B cell (primary cell): ENCODE results near the gene KRT80. TPM values are rescaled to one million over a fixed set of nuclear protein-coding genes. Genes with fewer than 3 reads are reported as not detected.

ENCODE experiments used
- ATAC-seq: fragments of 200-7000 bp; cut with Tn5 transposase; one replicate; pipeline ENCODE4 v1.10.0; 2021; ENCODE audit warnings: low read depth, mild to moderate bottlenecking, moderate number of reproducible peaks, moderate library complexity
- CTCF ChIA-PET: fragments of 350-600 bp; sonication (Branson Sonifier 250); formaldehyde crosslinking; loops from one replicate; lab custom pipeline; 2021; ENCODE audit warnings: antibody characterized with exemption, inconsistent platforms; lab: Charles Lee
- POLR2A ChIA-PET: fragments of 350-600 bp; sonication (Branson Sonifier 250); formaldehyde crosslinking; loops from one replicate; lab custom pipeline; 2021; ENCODE audit warnings: antibody characterized with exemption; lab: Charles Lee
- DNase-seq: peaks from one replicate; pipeline ENCODE4 v3.0.0; 2013
- H2AFZ ChIP-seq: 2 replicates; pipeline ENCODE4 v1.6.1; 2012; ENCODE audit warnings: mild to moderate bottlenecking, low read depth, low read length; ENCODE audit not compliant: insufficient read depth, poor library complexity, severe bottlenecking
- H3K27ac ChIP-seq, 2 donors: 1 replicate in 1 of 2; 2 replicates in 1 of 2; pipeline ENCODE4 v1.5.1; 2012 to 2013; ENCODE audit warnings: low read length in 2 of 2, mild to moderate bottlenecking in 2 of 2, moderate library complexity in 1 of 2
- H3K27me3 ChIP-seq, 4 experiments: fragments of 200-600 bp in 1 of 4; sonication (generic) in 1 of 4; replicated peaks in 1 of 4; 1 replicate in 2 of 4; 2 replicates in 2 of 4; pipeline versions ENCODE4 v1.6.1 to v1.7.0; 2013 to 2016; ENCODE audit warnings: low read length in 3 of 4, mild to moderate bottlenecking in 2 of 4, mixed read lengths in 1 of 4, moderate library complexity in 1 of 4; ENCODE audit not compliant: insufficient read depth in 4 of 4, control insufficient read depth in 3 of 4; ENCODE audit errors: control extremely low read depth in 1 of 4
- H3K36me3 ChIP-seq, 2 experiments: replicated peaks in 1 of 2; 1 replicate in 1 of 2; 2 replicates in 1 of 2; pipeline versions ENCODE4 v1.6.1 to v1.7.1; 2013; ENCODE audit warnings: low read length in 1 of 2; ENCODE audit not compliant: insufficient read depth in 2 of 2, control insufficient read depth in 1 of 2; ENCODE audit errors: control extremely low read depth in 1 of 2, extremely low read depth in 1 of 2
- H3K4me1 ChIP-seq, 2 donors: fragments of 200-600 bp in 1 of 2; sonication (generic) in 1 of 2; 1 replicate in 1 of 2; 2 replicates in 1 of 2; pipeline versions ENCODE4 v1.5.1 to v1.6.1; 2013 to 2017; ENCODE audit warnings: low read length in 2 of 2; ENCODE audit not compliant: control insufficient read depth in 2 of 2, insufficient read depth in 2 of 2
- H3K4me2 ChIP-seq: replicated peaks from 2 replicates; pipeline ENCODE3; 2012; ENCODE audit warnings: mild to moderate bottlenecking, low read depth, low read length; ENCODE audit not compliant: poor library complexity, severe bottlenecking
- H3K4me3 ChIP-seq, 5 experiments: fragments of 200-600 bp in 1 of 5; sonication (generic) in 1 of 5; 1 replicate in 3 of 5; 2 replicates in 2 of 5; pipeline versions ENCODE4 v1.5.1 to v1.7.0; 2011 to 2016; ENCODE audit warnings: low read length in 4 of 5, mild to moderate bottlenecking in 4 of 5, low read depth in 2 of 5, control low read depth in 1 of 5, moderate library complexity in 1 of 5; ENCODE audit not compliant: insufficient read depth in 1 of 5; ENCODE audit errors: control extremely low read depth in 1 of 5, extremely low read depth in 1 of 5
- H3K79me2 ChIP-seq: fragments of 200-600 bp; sonication (generic); one replicate; pipeline ENCODE4 v1.6.0; 2016; ENCODE audit warnings: low read length; ENCODE audit not compliant: control insufficient read depth, insufficient read depth
- H3K9ac ChIP-seq: fragments of 200-600 bp; sonication (generic); 2 replicates; pipeline ENCODE4 v1.6.1; 2017; ENCODE audit warnings: mild to moderate bottlenecking, low read length, moderate library complexity
- H3K9me3 ChIP-seq, 3 donors: one replicate each; pipeline versions ENCODE4 v1.6.1 to v1.7.1; 2013; ENCODE audit warnings: low read length in 2 of 3; ENCODE audit not compliant: control insufficient read depth in 2 of 3, insufficient read depth in 1 of 3; ENCODE audit errors: control extremely low read depth in 1 of 3
- H4K20me1 ChIP-seq: 2 replicates; pipeline ENCODE4 v1.6.0; 2012; ENCODE audit warnings: mild to moderate bottlenecking, low read length; ENCODE audit not compliant: insufficient read depth, control insufficient read depth, poor library complexity, severe bottlenecking
- H3K27ac Mint-ChIP-seq: one replicate; pipeline ENCODE4 v1.8.0; 2021; ENCODE audit warnings: mixed read lengths
- H3K27me3 Mint-ChIP-seq: one replicate; pipeline ENCODE4 v1.8.0; 2021; ENCODE audit warnings: mixed read lengths
- H3K4me1 Mint-ChIP-seq: one replicate; pipeline ENCODE4 v1.8.0; 2021; ENCODE audit warnings: mixed read lengths
- H3K4me3 Mint-ChIP-seq: one replicate; pipeline ENCODE4 v1.8.0; 2021; ENCODE audit warnings: mixed read lengths
- H3K9me3 Mint-ChIP-seq: one replicate; pipeline ENCODE4 v1.8.0; 2022; ENCODE audit warnings: mixed read lengths; ENCODE audit not compliant: insufficient read depth
- CTCF ChIP-seq: fragments of 200-600 bp; IDR thresholded peaks from one replicate; pipeline ENCODE4 v1.8.0; 2022; ENCODE audit warnings: antibody characterized with exemption, mild to moderate bottlenecking
- EZH2 ChIP-seq: IDR thresholded peaks from 2 replicates; pipeline ENCODE4 v1.6.1; 2012; ENCODE audit warnings: borderline replicate concordance, low read depth, mild to moderate bottlenecking, moderate library complexity, low read length; ENCODE audit not compliant: insufficient read depth, poor library complexity, severe bottlenecking
- WGBS: methylation state at CpG from one replicate; pipeline ENCODE4 v1.1.5; 2013; ENCODE audit warnings: missing lambda C conversion rate; ENCODE audit not compliant: insufficient coverage; 5-methylcytosine and 5-hydroxymethylcytosine counted together
- intact Hi-C: fragments of 100-400 bp; cut with micrococcal nuclease; formaldehyde crosslinking; loops from one replicate; pipeline ENCODE4 v1.10.0; 2022
- polyA plus RNA-seq: library from polyadenylated mRNA; depleted of rRNA; stranded (reverse); fragments of >200 nt; gene quantifications from 2 replicates; pipeline ENCODE4 v1.2.3, GENCODE V29; 2012
- total RNA-seq, 2 donors: library from RNA; stranded (reverse); fragments of 120-200 nt in 1 of 2; gene quantifications; 1 replicate in 1 of 2; 2 replicates in 1 of 2; pipeline versions ENCODE4 v1.2.3 to v1.2.4, GENCODE V29; 2013 to 2022

KRT80 gene
- total and polyA plus RNA-seq, 2 donors (not counting 1 experiment from before 2014, with no cell fraction given), result not detected

GRCh38 chr12:52234223-52234810 is 42.5 kb upstream of the KRT80 start:
- H3K27me3 Mint-ChIP-seq, result peaks cover 45% of the 10 kb centered on the region
- Histone ChIP-seq H2AFZ (no peak overlapping the region), H3K79me2 (no peaks in the 10 kb centered on the region), H3K27ac (no peak overlapping the region), H4K20me1 (no peaks in the 10 kb centered on the region), H3K4me1 (no peaks in the 10 kb centered on the region), H3K4me3 (no peak overlapping the region), H3K9me3 (peaks cover 0 to 3% (median 0%) of the 10 kb centered on the region in 3 donors), H3K27me3 (peaks cover 0 to 32% (median 3%) of the 10 kb centered on the region in 4 experiments), H3K36me3 (no peaks in the 10 kb centered on the region), H3K4me2 (no peak overlapping the region), H3K9ac (no peak overlapping the region)
- H3K9me3 Mint-ChIP-seq, result no peaks in the 10 kb centered on the region
- ChIA-PET POLR2A (no interaction called here), CTCF (no interaction called here)
- no peak overlapping the region for H3K27ac Mint-ChIP-seq
- ATAC-seq (no peak), DNase-seq (no peak)
- H3K4me3 Mint-ChIP-seq, result no peak overlapping the region
- intact Hi-C loops, result no loop called here
- H3K4me1 Mint-ChIP-seq, result no peaks in the 10 kb centered on the region
- TF ChIP-seq EZH2 (no peak), CTCF (no peak)
- WGBS, result 87% methylated on average over 9 of the region's 10 CpGs

GRCh38 chr12:52233462-52234207 is 41.8 kb upstream of the KRT80 start:
- peaks cover 0 to 3% (median 0%) of the 10 kb centered on the region in 3 donors for H3K9me3 ChIP-seq
- H4K20me1 ChIP-seq, result no peaks in the 10 kb centered on the region
- peaks cover 46% of the 10 kb centered on the region for H3K27me3 Mint-ChIP-seq
- no peaks in the 10 kb centered on the region for H3K9me3 Mint-ChIP-seq
- CTCF ChIA-PET, result no interaction called here
- TF ChIP-seq EZH2 (no peak), CTCF (no peak)
- POLR2A ChIA-PET, result no interaction called here
- no peak overlapping the region for H3K27ac Mint-ChIP-seq
- intact Hi-C loops, result no loop called here
- no peak overlapping the region for H3K4me3 ChIP-seq
- peaks cover 0 to 32% (median 3%) of the 10 kb centered on the region in 4 experiments for H3K27me3 ChIP-seq
- no peaks in the 10 kb centered on the region for H3K4me1 ChIP-seq
- H3K4me1 Mint-ChIP-seq, result no peaks in the 10 kb centered on the region
- no peak for DNase-seq
- 28% methylated on average over 35 of the region's 40 CpGs for WGBS
- no peak overlapping the region for H3K4me2 ChIP-seq
- H3K9ac ChIP-seq, result no peak overlapping the region
- no peak overlapping the region for H3K4me3 Mint-ChIP-seq
- ATAC-seq, result no peak
- no peaks in the 10 kb centered on the region for H3K36me3 ChIP-seq
- no peak overlapping the region for H3K27ac ChIP-seq
- no peak overlapping the region for H2AFZ ChIP-seq
- H3K79me2 ChIP-seq, result no peaks in the 10 kb centered on the region
